NCI-H1092 treated with DMSO at 0.1 percent for 48 hours (cell line): ENCODE measurements around the gene TMEM63C.
"Not testable (repeated sequence)": the region's sequence is repeated elsewhere in the genome, so short reads cannot be mapped to it uniquely, and the experiment has no call there.

Experiments used
- DNase-seq: peaks from one replicate; lab custom pipeline; 2025; lab: John Stamatoyannopoulos, UW

Gene TMEM63C

GRCh38 chr14:77275601-77276017 lies 94.0 kb downstream of the TMEM63C start:
- DNase-seq = no peak

- DNase-seq = no peak
These were observed 94.8 kb downstream of the TMEM63C start for GRCh38 chr14:77276295-77276935.

GRCh38 chr14:77276959-77277358 lies 95.4 kb downstream of the TMEM63C start:
- no peak for DNase-seq

- no peak for DNase-seq
These were observed 97.0 kb downstream of the TMEM63C start for GRCh38 chr14:77278461-77279230.

GRCh38 chr14:77279719-77280118 lies 98.1 kb downstream of the TMEM63C start:
- no peak for DNase-seq

GRCh38 chr14:77280921-77281320 lies 99.3 kb downstream of the TMEM63C start:
- DNase-seq = not testable (repeated sequence)

GRCh38 chr14:77281852-77282410 lies 100.3 kb downstream of the TMEM63C start:
- no peak for DNase-seq

GRCh38 chr14:77284066-77284465 lies 102.5 kb downstream of the TMEM63C start:
- DNase-seq = no peak

- DNase-seq = no peak
These were observed 102.9 kb downstream of the TMEM63C start for GRCh38 chr14:77284466-77284865.

GRCh38 chr14:77286576-77286975 lies 105.0 kb downstream of the TMEM63C start:
- no peak for DNase-seq

- no peak for DNase-seq
These were observed 109.1 kb downstream of the TMEM63C start for GRCh38 chr14:77290705-77291104.

GRCh38 chr14:77296155-77296554 lies 114.6 kb downstream of the TMEM63C start:
- DNase-seq = no peak

- no peak for DNase-seq
These were observed 115.3 kb downstream of the TMEM63C start for GRCh38 chr14:77296906-77297305.

- DNase-seq = no peak
These were observed 118.2 kb downstream of the TMEM63C start for GRCh38 chr14:77299771-77300170.

- peak; percentile 68 for DNase-seq
These were observed 119.5 kb downstream of the TMEM63C start for GRCh38 chr14:77301103-77301502.

GRCh38 chr14:77302926-77303325 lies 121.3 kb downstream of the TMEM63C start:
- DNase-seq = no peak

GRCh38 chr14:77303417-77304156 lies 122.0 kb downstream of the TMEM63C start:
- no peak for DNase-seq

GRCh38 chr14:77305696-77306095 lies 124.1 kb downstream of the TMEM63C start:
- no peak for DNase-seq

GRCh38 chr14:77306416-77306815 lies 124.8 kb downstream of the TMEM63C start:
- no peak for DNase-seq

- DNase-seq = no peak
These were observed 125.4 kb downstream of the TMEM63C start for GRCh38 chr14:77306851-77307496.
